GM23338 (cell line): ENCODE measurements around the gene PRDM5. TPM values are rescaled to one million over a fixed set of nuclear protein-coding genes. Genes with fewer than 3 reads are reported as not detected.

Experiments
- ATAC-seq: fragments of 200-7000 bp; cut with Tn5 transposase; 3 replicates; pipeline ENCODE4 v1.9.1; 2020
- DNase-seq: peaks from one replicate; pipeline ENCODE4 v3.0.0-alpha.2; 2015; ENCODE audit warnings: low spot score
- H2AFZ ChIP-seq: fragments of 200-600 bp; sonication (generic); 2 replicates; pipeline ENCODE4 v1.8.0; 2016; ENCODE audit warnings: antibody characterized with exemption, mild to moderate bottlenecking, moderate library complexity
- H3F3A ChIP-seq: fragments of 200-600 bp; sonication (generic); replicated peaks from 2 replicates; pipeline ENCODE4 v1.8.0; 2017; ENCODE audit warnings: antibody characterized with exemption, mixed run types, low read depth
- H3K27ac ChIP-seq: fragments of 200-600 bp; sonication (generic); 2 replicates; pipeline ENCODE4 v1.6.1; 2016; ENCODE audit warnings: low read depth
- H3K27me3 ChIP-seq: fragments of 200-600 bp; sonication (generic); 2 replicates; pipeline ENCODE4 v1.8.0; 2016; ENCODE audit warnings: mild to moderate bottlenecking, mixed run types, moderate library complexity; ENCODE audit not compliant: insufficient read depth
- H3K36me3 ChIP-seq: fragments of 200-600 bp; sonication (generic); 2 replicates; pipeline ENCODE4 v1.8.0; 2016; ENCODE audit warnings: mild to moderate bottlenecking; ENCODE audit not compliant: insufficient read depth
- H3K4me1 ChIP-seq: fragments of 200-600 bp; sonication (generic); 2 replicates; pipeline ENCODE4 v1.8.0; 2016; ENCODE audit warnings: mild to moderate bottlenecking, moderate library complexity; ENCODE audit not compliant: insufficient read depth
- H3K4me2 ChIP-seq: fragments of 200-600 bp; sonication (generic); 2 replicates; pipeline ENCODE4 v1.7.1; 2017; ENCODE audit warnings: mixed run types
- H3K4me3 ChIP-seq: fragments of 200-600 bp; sonication (generic); 2 replicates; pipeline ENCODE4 v1.6.1; 2016; ENCODE audit warnings: mixed run types
- H3K79me2 ChIP-seq: fragments of 200-600 bp; sonication (generic); replicated peaks from 2 replicates; pipeline ENCODE4 v1.8.0; 2017; ENCODE audit warnings: mild to moderate bottlenecking; ENCODE audit not compliant: insufficient read depth
- H3K9me2 ChIP-seq: fragments of 200-600 bp; sonication (generic); 2 replicates; pipeline ENCODE4 v1.8.0; 2017; ENCODE audit not compliant: insufficient read depth
- H4K20me1 ChIP-seq: fragments of 200-600 bp; sonication (generic); replicated peaks from 2 replicates; pipeline ENCODE4 v1.8.0; 2017; ENCODE audit warnings: mild to moderate bottlenecking; ENCODE audit not compliant: insufficient read depth
- H3K27ac Mint-ChIP-seq: 2 replicates; pipeline ENCODE4 v1.8.0; 2020; ENCODE audit warnings: inconsistent platforms, mild to moderate bottlenecking, moderate library complexity, mixed read lengths
- H3K27me3 Mint-ChIP-seq: 3 replicates; pipeline ENCODE4 v1.8.0; 2022; ENCODE audit warnings: low read depth, mild to moderate bottlenecking, moderate library complexity, mixed read lengths, inconsistent platforms; ENCODE audit not compliant: insufficient read depth, poor library complexity
- H3K36me3 Mint-ChIP-seq: 3 replicates; pipeline ENCODE4 v1.8.0; 2021; ENCODE audit warnings: low read depth, mild to moderate bottlenecking, inconsistent platforms, moderate library complexity, mixed read lengths
- H3K4me1 Mint-ChIP-seq: 3 replicates; pipeline ENCODE4 v1.8.0; 2020; ENCODE audit warnings: mild to moderate bottlenecking, inconsistent platforms, mixed read lengths
- H3K4me3 Mint-ChIP-seq: 3 replicates; pipeline ENCODE4 v1.8.0; 2021; ENCODE audit warnings: moderate library complexity, mild to moderate bottlenecking, inconsistent platforms, mixed read lengths
- H3K9me3 Mint-ChIP-seq: 3 replicates; pipeline ENCODE4 v1.8.0; 2020; ENCODE audit warnings: moderate library complexity, mild to moderate bottlenecking, inconsistent platforms, mixed read lengths
- CREB1 ChIP-seq: fragments of 250-450 bp; sonication (Bioruptor Pico); IDR thresholded peaks from 2 replicates; pipeline ENCODE4 v1.5.0; 2020; ENCODE audit warnings: low read depth, mild to moderate bottlenecking, moderate library complexity
- CTCF ChIP-seq, 2 experiments: fragments of 200-600 bp in 1 of 2; sonication (generic) in 1 of 2; conservative IDR thresholded peaks; 2 replicates each; pipeline versions ENCODE4 v1.5.1 to v1.6.1; 2016 to 2017; ENCODE audit warnings: antibody characterized with exemption in 2 of 2, low read depth in 2 of 2, mild to moderate bottlenecking in 2 of 2, moderate library complexity in 1 of 2
- ETS1 ChIP-seq: IDR thresholded peaks from 2 replicates; pipeline ENCODE4 v1.6.1; 2016; ENCODE audit warnings: antibody characterized with exemption
- EZH2 ChIP-seq: fragments of 200-600 bp; sonication (generic); IDR thresholded peaks from one replicate; pipeline ENCODE4 v1.8.0; 2017; ENCODE audit warnings: antibody characterized with exemption, mild to moderate bottlenecking, low read depth; ENCODE audit not compliant: unreplicated experiment
- EZH2phosphoT487 ChIP-seq: fragments of 200-600 bp; sonication (generic); IDR thresholded peaks from one replicate; pipeline ENCODE4 v1.8.1; 2018; ENCODE audit warnings: antibody characterized with exemption; ENCODE audit not compliant: unreplicated experiment
- JUNB ChIP-seq: IDR thresholded peaks from one replicate; pipeline ENCODE4 v1.6.1; 2016; ENCODE audit warnings: antibody characterized with exemption; ENCODE audit not compliant: unreplicated experiment
- NANOG ChIP-seq: IDR thresholded peaks from 2 replicates; pipeline ENCODE4 v1.6.1; 2016; ENCODE audit warnings: antibody characterized with exemption, borderline replicate concordance
- POLR2AphosphoS5 ChIP-seq: IDR thresholded peaks from 2 replicates; pipeline ENCODE4 v1.6.1; 2016; ENCODE audit warnings: antibody characterized with exemption, low read depth
- REST ChIP-seq: IDR thresholded peaks from one replicate; pipeline ENCODE4 v1.6.1; 2018; ENCODE audit warnings: antibody characterized with exemption; ENCODE audit not compliant: unreplicated experiment
- STAT1 ChIP-seq: IDR thresholded peaks from one replicate; pipeline ENCODE4 v1.6.1; 2016; ENCODE audit warnings: antibody characterized with exemption; ENCODE audit not compliant: unreplicated experiment
- ZNF114 ChIP-seq: fragments of 250-450 bp; sonication (Bioruptor Pico); IDR thresholded peaks from 2 replicates; pipeline ENCODE4 v1.5.0; 2020; ENCODE audit warnings: mild to moderate bottlenecking, moderate library complexity
- ZNF331 ChIP-seq: fragments of 250-450 bp; sonication (Bioruptor Pico); IDR thresholded peaks from 2 replicates; pipeline ENCODE4 v1.5.0; 2020; ENCODE audit warnings: low read depth, mild to moderate bottlenecking, moderate library complexity
- ZNF462 ChIP-seq: fragments of 250-450 bp; sonication (Bioruptor Pico); IDR thresholded peaks from 2 replicates; pipeline ENCODE4 v1.5.0; 2020; ENCODE audit warnings: mild to moderate bottlenecking, moderate library complexity
- polyA plus RNA-seq: library from polyadenylated mRNA; unstranded; fragments of >200 nt; fragmentation: Nextera tagmentation; extraction: Ambion mirVana; gene quantifications from 2 replicates; pipeline ENCODE4 v1.2.1, GENCODE V29; 2016
- total RNA-seq: library from RNA; depleted of rRNA; stranded (reverse); fragments of >200 nt; shearing (Covaris generic); gene quantifications from 2 replicates; pipeline ENCODE4 v1.2.3, GENCODE V29; 2014

PRDM5 gene
- total and polyA plus RNA-seq, 2 experiments from 2014 or later, result 11.2 to 40.4 TPM

- H3F3A ChIP-seq, result no peaks in the 10 kb centered on the region
- no peak overlapping the region for H3K4me3 ChIP-seq
- H3K27ac ChIP-seq, result no peak overlapping the region
- DNase-seq (no peak), ATAC-seq (no peak)
- H3K36me3 Mint-ChIP-seq, result no peaks in the 10 kb centered on the region; the same call in 2 of the 3 replicates
- H3K4me3 Mint-ChIP-seq, result no peak overlapping the region
- no peak for TF ChIP-seq CTCF (conservative IDR thresholded peaks at IDR 0.05; ENCODE audit: low read depth in 2 of 2)
- no peak for TF ChIP-seq STAT1
- TF ChIP-seq CREB1 (CRISPR knock-in tag), result no peak
- TF ChIP-seq REST, result no peak
- TF ChIP-seq JUNB, result no peak
- no peak for TF ChIP-seq ZNF462 (CRISPR knock-in tag)
- no peak for TF ChIP-seq ETS1
- TF ChIP-seq POLR2AphosphoS5, result no peak
- no peak for TF ChIP-seq ZNF114
- no peak for TF ChIP-seq ZNF331 (CRISPR knock-in tag)
- TF ChIP-seq NANOG, result no peak
- no peak for TF ChIP-seq EZH2
- no peak for TF ChIP-seq EZH2phosphoT487
- no peaks in the 10 kb centered on the region for H3K27me3 ChIP-seq
- no peaks in the 10 kb centered on the region for H3K79me2 ChIP-seq
- no peaks in the 10 kb centered on the region for H3K9me3 Mint-ChIP-seq
- H3K36me3 ChIP-seq, result no peaks in the 10 kb centered on the region
- peaks cover 1% of the 10 kb centered on the region for H3K27me3 Mint-ChIP-seq
- peaks cover 32% of the 10 kb centered on the region for H3K4me1 ChIP-seq
- peaks cover 39% of the 10 kb centered on the region for H3K4me1 Mint-ChIP-seq
- no peak overlapping the region for H2AFZ ChIP-seq
- H3K4me2 ChIP-seq, result no peak overlapping the region
- no peaks in the 10 kb centered on the region for H3K9me2 ChIP-seq
- no peak overlapping the region for H3K27ac Mint-ChIP-seq
- no peaks in the 10 kb centered on the region for H4K20me1 ChIP-seq
These were observed 202.1 kb downstream of the PRDM5 start for GRCh38 chr4:120720354-120720934.
